SJSA1 (cell line): ENCODE results near the gene ZNF740. TPM values are rescaled to one million over a fixed set of nuclear protein-coding genes. Genes with fewer than 3 reads are reported as not detected.

Experiments
- DNase-seq, 2 experiments: peaks; one replicate each; pipeline ENCODE4 v3.0.0-alpha.2; 2015 to 2020; ENCODE audit warnings: low spot score in 2 of 2, low read depth in 1 of 2
- H3K27ac ChIP-seq: fragments of 250-450 bp; sonication (Bioruptor Pico); 2 replicates; pipeline ENCODE4 v1.5.1; 2020; ENCODE audit warnings: mild to moderate bottlenecking, moderate library complexity
- H3K27me3 ChIP-seq: fragments of 250-450 bp; sonication (Bioruptor Pico); replicated peaks from 2 replicates; pipeline ENCODE4 v1.5.1; 2020; ENCODE audit warnings: mild to moderate bottlenecking, moderate library complexity
- H3K36me3 ChIP-seq: fragments of 250-450 bp; sonication (Bioruptor Pico); 2 replicates; pipeline ENCODE4 v1.5.1; 2020; ENCODE audit warnings: mild to moderate bottlenecking
- H3K4me1 ChIP-seq: fragments of 250-450 bp; sonication (Bioruptor Pico); replicated peaks from 2 replicates; pipeline ENCODE4 v1.6.1; 2021; ENCODE audit warnings: mild to moderate bottlenecking
- H3K4me3 ChIP-seq: fragments of 250-450 bp; sonication (Bioruptor Pico); 2 replicates; pipeline ENCODE4 v1.5.1; 2020; ENCODE audit warnings: mild to moderate bottlenecking
- H3K9me3 ChIP-seq: fragments of 250-450 bp; sonication (Bioruptor Pico); replicated peaks from 2 replicates; pipeline ENCODE4 v1.5.1; 2020; ENCODE audit warnings: mild to moderate bottlenecking
- total RNA-seq: library from RNA; depleted of rRNA; stranded (reverse); fragments of >200 nt; shearing (Covaris generic); gene quantifications from 2 replicates; pipeline ENCODE4 v1.2.3, GENCODE V29; 2014

The ZNF740 gene
- total RNA-seq, 1 experiment from 2014 or later: 6.8 TPM

DNA sequence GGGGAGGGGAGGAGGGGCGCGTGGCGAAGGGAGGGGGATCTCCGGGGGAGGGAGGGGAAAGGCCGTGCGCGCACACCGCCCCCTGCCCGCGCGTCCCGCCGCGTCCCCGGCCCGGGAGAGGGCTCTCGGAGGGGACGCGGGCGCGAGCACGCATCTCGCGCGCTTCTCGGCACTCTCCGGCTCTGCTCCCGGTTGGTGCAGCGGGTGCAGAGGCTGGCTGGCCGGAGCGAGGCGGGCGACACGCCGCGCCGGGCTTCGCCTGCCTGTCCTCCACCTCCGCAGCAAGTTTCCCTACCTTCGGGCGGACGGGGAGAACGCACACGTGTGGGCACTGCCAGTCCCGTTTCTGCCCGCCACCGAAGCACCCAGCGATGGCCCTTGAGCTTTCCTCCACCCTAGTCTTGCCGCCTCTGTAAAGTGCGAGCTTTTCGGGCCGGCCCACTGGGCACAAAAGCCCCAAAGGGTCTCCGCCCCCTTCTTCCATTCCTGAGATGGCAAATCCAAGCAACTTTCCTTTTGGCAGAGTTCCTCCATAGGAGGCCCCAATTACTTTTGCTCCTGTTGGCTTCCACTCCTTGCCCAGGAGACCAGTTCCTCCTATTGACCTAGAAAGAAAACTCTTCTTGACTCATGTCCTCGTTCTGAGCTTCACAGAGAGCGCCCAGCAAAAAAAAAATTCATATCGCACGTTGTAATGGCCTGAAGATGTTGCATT lies 566 bp downstream of the ZNF740 start:
- no peaks in the 10 kb centered on the region for H3K27me3 ChIP-seq
- H3K36me3 ChIP-seq: peaks cover 42% of the 10 kb centered on the region
- peak; percentile 62 to 77 for DNase-seq
- peak overlapping the region; percentile 55 for H3K4me3 ChIP-seq
- H3K27ac ChIP-seq: no peak overlapping the region
- H3K4me1 ChIP-seq: peaks cover 13% of the 10 kb centered on the region
- H3K9me3 ChIP-seq: no peaks in the 10 kb centered on the region

DNA sequence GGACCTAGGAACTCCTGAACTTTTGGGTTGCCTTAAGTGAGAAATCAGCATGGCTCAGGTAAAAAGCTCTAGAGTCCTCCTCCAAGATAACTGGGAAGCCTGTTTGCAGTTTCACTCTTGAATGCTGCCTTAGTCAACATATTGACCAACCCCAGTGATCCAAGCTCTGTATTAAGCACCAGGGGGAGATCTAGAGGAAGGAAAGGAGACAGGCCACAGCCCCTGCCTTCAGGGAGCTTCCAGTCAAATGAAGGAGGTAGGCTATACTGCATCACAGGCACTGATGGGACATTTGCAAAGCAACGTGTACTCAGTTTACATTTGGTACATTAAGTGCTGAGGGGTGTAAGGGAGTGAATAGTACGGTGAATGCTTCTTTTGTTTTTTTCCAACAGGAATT lies 1.4 kb downstream of the ZNF740 start:
- Histone ChIP-seq H3K4me3 (peak overlapping the region; percentile 55), H3K27ac (no peak overlapping the region), H3K27me3 (no peaks in the 10 kb centered on the region), H3K4me1 (peaks cover 13% of the 10 kb centered on the region), H3K9me3 (no peaks in the 10 kb centered on the region), H3K36me3 (peaks cover 50% of the 10 kb centered on the region)
- no peak for DNase-seq

DNA sequence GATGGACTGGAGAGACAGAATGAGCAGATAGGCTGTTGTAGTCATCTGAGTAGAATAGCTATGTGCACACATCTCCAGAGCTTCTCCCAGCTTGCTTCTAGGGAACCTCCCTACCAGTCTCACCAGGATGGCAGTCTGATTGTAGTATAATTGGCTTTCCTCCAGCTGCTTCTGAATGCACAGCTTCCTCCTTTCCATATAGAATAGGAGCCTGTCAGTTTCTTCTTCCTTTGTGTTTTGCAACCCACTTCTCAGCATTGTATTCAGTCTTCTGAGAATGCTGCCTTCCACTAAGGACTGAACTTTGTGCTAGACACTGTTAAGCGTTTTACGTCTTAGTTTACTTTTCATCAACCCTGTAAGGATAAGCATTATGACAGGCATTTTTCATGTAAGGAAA lies 2.4 kb downstream of the ZNF740 start:
- Histone ChIP-seq H3K36me3 (peaks cover 56% of the 10 kb centered on the region), H3K4me3 (no peak overlapping the region), H3K27me3 (no peaks in the 10 kb centered on the region), H3K9me3 (no peaks in the 10 kb centered on the region), H3K27ac (no peak overlapping the region), H3K4me1 (peaks cover 13% of the 10 kb centered on the region)
- no peak for DNase-seq

DNA sequence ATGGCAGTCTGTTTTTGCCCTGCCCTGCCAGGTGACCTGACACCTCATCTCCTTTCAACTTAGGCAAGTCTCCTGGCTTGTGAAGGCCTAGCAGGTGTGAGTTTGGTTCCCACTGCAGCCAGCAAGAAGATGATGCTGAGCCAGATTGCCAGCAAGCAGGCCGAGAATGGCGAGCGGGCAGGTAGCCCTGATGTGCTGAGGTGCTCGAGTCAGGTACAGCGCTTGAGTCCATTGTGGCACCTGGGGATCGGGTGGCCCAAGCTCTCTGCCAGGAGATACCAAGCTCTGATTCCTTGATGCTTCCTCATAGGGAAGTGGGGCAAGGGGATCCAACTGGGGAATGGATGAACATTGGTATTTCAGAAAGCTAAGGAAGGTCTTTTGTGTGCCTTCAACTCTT lies 4.3 kb downstream of the ZNF740 start:
- Histone ChIP-seq H3K36me3 (peaks cover 56% of the 10 kb centered on the region), H3K27me3 (no peaks in the 10 kb centered on the region), H3K27ac (no peak overlapping the region), H3K4me3 (no peak overlapping the region), H3K9me3 (no peaks in the 10 kb centered on the region), H3K4me1 (peaks cover 11% of the 10 kb centered on the region)
- no peak for DNase-seq

DNA sequence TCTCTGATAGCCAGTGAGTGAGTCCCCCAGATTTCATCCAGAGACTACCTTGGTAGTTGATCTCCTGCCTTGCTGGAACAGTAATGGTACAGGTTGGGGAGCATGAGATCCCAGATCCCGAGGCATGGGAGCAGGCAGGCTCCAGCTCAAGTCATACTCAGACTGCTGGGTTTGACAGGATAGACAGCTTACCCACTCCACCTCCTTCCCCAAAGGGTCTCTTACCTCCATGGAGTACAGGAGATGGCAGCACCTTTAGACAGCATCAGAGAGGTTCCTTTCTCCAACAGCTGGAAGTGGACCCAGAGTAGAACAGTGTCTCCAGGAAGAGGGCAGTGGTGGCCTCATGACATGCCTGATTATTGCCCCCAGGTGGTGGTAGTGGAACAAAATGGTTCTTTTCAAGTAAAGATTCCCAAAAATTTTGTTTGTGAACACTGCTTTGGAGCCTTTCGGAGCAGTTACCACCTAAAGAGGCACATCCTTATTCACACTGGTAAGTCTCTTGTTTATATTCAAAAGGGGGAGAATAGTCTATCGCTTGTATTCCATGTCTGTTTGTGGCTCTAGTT lies 5.1 kb downstream of the ZNF740 start:
- Histone ChIP-seq H3K4me3 (no peak overlapping the region), H3K27ac (no peak overlapping the region), H3K27me3 (no peaks in the 10 kb centered on the region), H3K36me3 (peaks cover 56% of the 10 kb centered on the region), H3K9me3 (no peaks in the 10 kb centered on the region), H3K4me1 (peaks cover 9% of the 10 kb centered on the region)
- DNase-seq: no peak

DNA sequence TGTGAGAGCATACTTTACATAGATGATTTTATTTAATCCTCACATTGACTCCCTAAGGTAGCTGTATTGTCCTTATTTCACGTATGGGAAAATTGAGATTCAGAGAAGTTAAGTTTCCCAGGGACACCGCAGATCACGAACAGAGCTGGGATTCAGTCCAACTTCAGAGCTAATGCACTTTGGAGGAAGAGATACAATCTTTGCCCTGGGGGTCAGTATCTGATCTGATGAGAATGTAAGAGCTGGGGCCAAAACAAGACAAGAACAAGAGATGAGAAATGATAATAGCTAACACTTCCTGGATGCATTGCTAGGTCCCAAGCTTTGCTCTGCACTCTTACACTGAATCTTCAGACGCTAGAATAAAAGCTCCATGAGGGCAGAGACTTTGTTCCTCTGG lies 6.2 kb downstream of the ZNF740 start:
- H3K27ac ChIP-seq: no peak overlapping the region
- H3K4me1 ChIP-seq: peaks cover 5% of the 10 kb centered on the region
- H3K4me3 ChIP-seq: no peak overlapping the region
- H3K36me3 ChIP-seq: peaks cover 55% of the 10 kb centered on the region
- no peaks in the 10 kb centered on the region for H3K27me3 ChIP-seq
- no peaks in the 10 kb centered on the region for H3K9me3 ChIP-seq
- no peak for DNase-seq

DNA sequence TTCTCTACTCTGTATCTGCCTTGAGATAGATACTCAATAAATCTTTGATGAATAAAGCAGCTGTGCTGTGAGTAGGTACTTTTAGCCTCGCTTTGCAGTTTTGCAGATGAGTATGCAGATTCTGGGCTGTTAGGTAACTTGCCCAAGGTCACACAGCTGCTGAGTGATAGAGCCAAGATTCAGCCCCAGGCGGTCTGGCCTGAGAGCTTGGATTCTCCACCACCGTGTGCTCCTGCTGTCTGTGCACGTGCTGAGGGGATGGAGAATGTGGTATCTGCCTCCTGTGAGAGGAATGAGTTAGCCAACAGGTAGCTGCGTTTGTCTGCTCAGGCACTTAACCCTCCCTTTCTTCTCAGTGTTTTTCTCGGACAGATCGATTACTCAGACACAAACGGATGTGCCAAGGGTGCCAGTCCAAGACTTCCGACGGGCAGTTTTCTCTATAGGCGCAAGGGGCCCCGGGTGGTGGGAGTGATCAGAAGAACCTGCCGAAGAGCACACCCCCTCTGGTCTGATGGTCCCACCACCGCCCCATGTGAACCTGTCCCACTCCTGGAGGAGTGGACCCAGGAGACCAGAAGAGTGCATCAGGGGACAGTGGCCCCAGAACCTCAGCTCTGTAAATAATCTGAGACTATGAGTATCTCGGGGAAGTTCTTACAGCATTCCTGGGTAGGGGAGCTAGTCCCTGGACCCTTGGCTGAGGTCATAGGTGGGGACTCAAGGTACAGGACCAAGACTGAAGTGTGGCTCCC lies 6.8 kb downstream of the ZNF740 start:
- no peak for DNase-seq
- Histone ChIP-seq H3K4me3 (no peak overlapping the region), H3K27me3 (no peaks in the 10 kb centered on the region), H3K27ac (no peak overlapping the region), H3K9me3 (no peaks in the 10 kb centered on the region), H3K4me1 (no peaks in the 10 kb centered on the region; the same call in 1 of the 2 replicates), H3K36me3 (peaks cover 49% of the 10 kb centered on the region)

DNA sequence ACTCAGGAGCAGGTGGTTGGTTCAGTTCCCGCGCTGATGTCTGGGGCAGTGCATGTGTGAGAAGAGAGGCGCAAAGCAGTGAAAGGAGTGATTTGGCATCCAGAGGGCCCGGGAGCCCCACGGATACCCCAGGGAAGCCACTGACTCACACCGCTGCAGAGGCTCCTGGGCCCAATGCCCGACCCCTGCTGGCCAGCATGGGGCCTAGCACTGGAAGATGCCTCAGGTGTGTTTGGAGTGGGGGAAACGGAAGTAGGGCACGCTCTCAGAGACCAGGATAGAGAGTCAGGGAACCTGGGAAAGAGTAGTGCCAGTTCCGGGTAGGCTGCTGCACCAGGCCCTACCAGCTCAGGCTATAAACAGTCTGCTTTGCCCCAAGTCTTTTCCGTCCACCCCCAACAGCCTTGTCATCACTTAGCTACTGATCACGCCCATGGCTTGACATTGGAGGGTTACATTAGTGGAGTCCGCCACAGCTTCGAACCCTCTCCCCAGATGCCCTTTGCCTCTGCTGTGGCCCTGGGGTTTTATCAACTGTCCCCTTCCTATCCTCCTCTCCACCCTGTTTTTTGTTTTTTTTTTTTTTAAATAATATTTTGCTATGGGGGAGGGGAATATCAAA lies 9.7 kb downstream of the ZNF740 start:
- Histone ChIP-seq H3K36me3 (peaks cover 23% of the 10 kb centered on the region), H3K27ac (no peak overlapping the region), H3K27me3 (no peaks in the 10 kb centered on the region), H3K9me3 (no peaks in the 10 kb centered on the region), H3K4me3 (no peak overlapping the region), H3K4me1 (no peaks in the 10 kb centered on the region)
- no peak for DNase-seq

DNA sequence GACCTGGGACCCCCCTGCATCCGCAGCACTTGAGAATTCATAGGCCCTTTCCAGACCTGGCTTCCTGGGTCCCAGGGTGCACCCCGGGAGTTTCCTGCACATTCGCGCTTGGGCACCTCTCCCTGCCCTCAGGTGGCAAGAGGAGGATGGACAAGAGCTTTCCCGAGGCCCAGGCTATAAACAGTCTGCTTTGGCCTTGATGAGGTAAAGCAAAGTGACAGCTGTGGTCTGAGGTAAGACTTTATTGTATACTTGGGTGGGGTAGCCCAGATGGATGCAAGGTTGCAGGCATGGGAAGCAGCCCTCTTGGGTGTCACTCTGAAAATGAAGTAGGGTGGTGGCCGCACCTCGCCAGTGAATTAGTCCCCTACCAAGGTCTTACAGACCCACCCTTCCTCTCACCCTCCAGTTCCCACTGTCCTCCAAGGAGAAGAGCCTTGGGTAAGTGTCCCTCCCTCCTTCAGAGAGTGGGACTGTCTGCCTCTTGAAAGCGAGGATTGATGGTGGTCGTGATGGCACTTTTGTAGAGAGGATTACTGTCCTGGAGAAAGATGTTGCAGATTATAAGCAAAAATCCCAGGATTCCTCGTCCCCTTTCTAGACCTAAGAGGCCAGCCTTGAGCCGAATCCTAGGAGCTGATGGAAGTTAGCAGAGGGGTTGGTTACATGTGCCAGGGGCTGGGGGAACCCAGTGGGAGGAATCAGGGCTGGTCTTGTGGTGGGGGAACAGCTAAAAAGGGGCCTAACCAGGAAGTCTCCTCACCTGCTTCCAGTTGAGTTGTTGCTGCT lies 10.8 kb downstream of the ZNF740 start:
- Histone ChIP-seq H3K36me3 (peaks cover 12% of the 10 kb centered on the region), H3K27ac (no peak overlapping the region), H3K27me3 (no peaks in the 10 kb centered on the region), H3K9me3 (no peaks in the 10 kb centered on the region), H3K4me1 (no peaks in the 10 kb centered on the region), H3K4me3 (no peak overlapping the region)
- DNase-seq: no peak

DNA sequence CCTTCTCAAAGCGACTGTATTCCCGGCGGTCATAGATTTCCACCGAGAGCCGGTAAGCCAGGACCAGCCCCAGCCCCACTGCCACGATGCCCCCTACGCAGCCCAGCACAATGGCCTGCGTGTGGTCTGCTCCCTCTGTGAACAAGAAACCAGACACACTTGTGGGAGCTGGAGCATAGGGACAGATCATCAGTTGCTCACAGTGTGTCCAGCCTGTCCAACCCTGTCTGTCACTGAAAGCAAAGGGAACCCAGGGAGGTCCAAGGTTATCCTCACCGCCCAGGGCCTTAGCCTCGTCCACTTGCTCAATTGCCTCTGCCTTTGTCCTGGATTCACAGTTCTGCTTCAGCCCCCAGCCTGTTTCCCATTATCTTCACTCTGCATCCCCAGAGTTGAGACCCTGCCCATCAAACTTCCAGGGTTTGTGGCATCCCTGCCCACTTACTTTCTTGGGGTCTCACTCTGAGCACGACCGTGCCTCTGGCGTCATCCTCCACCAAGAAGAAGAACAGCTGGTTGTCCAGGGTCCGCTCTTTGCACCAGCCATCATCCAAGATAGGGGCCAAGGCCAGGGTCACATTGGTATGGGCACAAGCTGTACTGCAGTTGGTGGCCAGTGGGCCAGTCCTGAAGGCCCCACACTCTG lies 11.5 kb downstream of the ZNF740 start:
- Histone ChIP-seq H3K27me3 (no peaks in the 10 kb centered on the region), H3K4me1 (no peaks in the 10 kb centered on the region), H3K36me3 (peaks cover 5% of the 10 kb centered on the region), H3K27ac (no peak overlapping the region), H3K4me3 (no peak overlapping the region), H3K9me3 (no peaks in the 10 kb centered on the region)
- no peak for DNase-seq

DNA sequence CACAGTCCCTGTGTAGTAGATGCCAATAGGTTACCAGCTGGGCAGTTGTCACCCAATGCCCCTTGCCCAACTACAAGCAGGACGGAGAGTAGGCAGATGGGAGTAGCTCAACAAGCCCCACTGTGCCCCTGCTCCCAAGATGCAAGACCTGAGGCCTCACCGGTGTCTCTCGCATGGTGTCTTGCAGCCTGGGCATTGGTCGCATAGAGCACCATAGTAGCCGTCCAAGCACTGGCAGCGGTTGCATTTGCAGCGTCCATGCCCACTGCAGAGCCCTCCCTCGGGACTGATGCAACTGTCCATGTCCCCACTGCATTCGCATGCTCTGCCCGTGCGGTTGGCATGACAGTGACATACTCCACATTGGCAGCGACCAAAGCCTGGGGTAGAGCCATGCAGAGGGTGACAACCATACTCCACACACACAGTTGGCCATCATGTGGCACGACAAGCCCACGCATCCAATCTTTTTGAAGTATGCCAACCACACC lies 12.1 kb downstream of the ZNF740 start:
- Histone ChIP-seq H3K4me1 (no peaks in the 10 kb centered on the region), H3K36me3 (0 out of 2 replicates have a peak, but pooled peaks cover 2% of the 10 kb centered on the region), H3K9me3 (no peaks in the 10 kb centered on the region), H3K27ac (no peak overlapping the region), H3K4me3 (no peak overlapping the region), H3K27me3 (no peaks in the 10 kb centered on the region)
- DNase-seq: no peak

DNA sequence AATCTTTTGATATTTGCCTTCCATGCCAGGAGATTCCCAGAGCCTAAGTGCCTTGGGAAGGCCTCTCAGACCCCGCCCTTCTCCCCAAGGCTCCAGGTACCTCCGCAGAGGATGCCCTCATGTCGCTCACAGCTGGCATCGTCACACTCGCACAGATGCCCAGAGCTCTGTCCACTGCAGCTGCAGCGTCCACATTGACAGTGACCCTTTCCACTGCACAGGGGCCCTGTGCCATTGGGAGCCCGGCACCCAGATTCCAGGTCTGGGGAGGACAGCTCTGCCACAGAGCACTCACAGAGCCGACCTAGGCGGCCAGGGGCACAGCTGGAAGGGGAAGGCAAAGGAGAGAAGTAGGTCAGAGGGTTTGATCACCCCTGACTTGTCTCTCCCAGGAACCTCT lies 12.5 kb downstream of the ZNF740 start:
- Histone ChIP-seq H3K4me1 (no peaks in the 10 kb centered on the region), H3K4me3 (no peak overlapping the region), H3K9me3 (no peaks in the 10 kb centered on the region), H3K36me3 (no peaks in the 10 kb centered on the region), H3K27me3 (no peaks in the 10 kb centered on the region), H3K27ac (no peak overlapping the region)
- DNase-seq: no peak
